DMS153 (cell line): ENCODE measurements around the gene ZFPM1.

Experiments used
- DNase-seq: peaks from one replicate; lab custom pipeline; 2025; lab: John Stamatoyannopoulos, UW

ZFPM1 gene

GRCh38 chr16:88417684-88418476, 35.2 kb upstream of the ZFPM1 start:
- DNase-seq = no peak

DNA sequence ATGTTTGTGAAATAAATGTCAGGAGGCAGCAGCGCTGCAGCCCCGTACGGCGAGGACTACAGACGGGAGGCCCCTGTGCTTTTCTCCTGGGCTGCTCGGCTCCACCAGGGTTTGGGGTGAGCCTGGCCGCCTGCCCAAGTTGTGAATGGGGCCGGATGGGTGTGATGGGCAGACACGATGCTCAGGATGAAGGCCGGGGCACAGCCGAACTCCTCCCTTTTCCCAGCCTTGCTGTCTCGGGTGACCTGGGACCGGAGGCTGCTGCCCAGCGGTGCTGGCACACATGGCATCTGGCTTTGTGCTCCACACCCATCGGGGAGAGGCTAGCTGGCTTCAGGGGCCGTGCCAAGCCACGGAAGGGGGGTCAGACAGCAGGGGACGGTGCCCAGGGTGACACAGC, 34.2 kb upstream of the ZFPM1 start:
- DNase-seq = no peak

GRCh38 chr16:88419790-88420189, 33.3 kb upstream of the ZFPM1 start:
- no peak for DNase-seq

GRCh38 chr16:88420496-88420895, 32.6 kb upstream of the ZFPM1 start:
- no peak for DNase-seq

- no peak for DNase-seq
Observed at GRCh38 chr16:88421301-88421700, 31.8 kb upstream of the ZFPM1 start.

DNA sequence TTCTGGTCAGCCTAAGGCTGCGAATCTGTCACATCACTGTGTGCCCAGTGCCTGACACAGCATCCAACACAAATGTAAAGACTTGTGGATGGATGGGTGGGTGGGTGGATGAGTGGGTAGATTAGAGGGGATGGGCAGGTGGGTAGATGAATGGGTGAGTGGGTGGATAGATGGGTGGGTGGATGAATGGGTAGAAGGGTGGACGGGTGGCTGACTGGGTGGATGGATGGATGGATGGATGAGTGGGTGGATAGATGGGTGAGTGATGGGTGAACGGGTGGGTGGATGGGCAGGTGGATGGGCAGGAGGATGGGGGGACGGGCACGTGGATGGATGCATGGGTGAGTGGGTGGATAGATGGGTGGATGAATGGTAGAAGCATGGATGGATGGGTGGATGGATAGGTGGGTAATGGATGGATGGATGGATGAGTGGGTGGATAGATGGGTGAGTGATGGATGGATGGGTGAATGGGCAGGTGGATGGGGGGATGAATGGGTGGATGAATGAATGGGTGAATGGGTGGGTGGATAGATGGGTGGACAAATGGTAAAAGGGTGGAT, 31.1 kb upstream of the ZFPM1 start:
- DNase-seq = no peak

DNA sequence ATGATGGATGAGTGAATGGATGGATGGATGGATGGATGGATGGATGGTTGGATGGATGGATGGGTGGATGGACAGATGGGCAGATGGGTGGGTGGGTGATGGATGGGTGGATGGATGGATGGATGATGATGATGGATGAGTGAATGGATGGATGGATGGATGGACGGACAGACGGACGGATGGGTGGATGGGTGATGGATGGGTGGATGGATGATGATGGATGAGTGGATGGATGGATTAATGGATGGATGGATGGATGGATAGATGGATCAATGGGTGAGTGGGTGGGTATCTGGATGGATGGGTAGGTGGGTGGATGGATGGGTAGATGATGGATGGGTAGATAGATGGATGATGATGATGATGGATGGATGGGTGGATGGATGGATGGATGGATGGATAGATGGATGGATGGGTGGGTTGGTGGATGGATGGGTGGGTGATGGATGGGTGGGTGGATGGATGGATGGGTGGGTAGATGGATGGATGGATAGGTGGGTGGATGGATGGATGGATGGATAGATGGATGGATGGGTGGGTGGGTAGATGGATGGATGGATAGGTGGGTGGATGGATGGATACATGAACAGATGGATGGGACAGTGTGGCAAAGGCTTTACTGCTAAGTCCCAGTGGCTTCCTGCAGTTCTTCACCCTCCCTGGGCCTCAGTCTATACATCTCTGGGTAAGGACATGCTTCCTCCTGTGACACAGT, 30.2 kb upstream of the ZFPM1 start:
- DNase-seq = no peak

DNA sequence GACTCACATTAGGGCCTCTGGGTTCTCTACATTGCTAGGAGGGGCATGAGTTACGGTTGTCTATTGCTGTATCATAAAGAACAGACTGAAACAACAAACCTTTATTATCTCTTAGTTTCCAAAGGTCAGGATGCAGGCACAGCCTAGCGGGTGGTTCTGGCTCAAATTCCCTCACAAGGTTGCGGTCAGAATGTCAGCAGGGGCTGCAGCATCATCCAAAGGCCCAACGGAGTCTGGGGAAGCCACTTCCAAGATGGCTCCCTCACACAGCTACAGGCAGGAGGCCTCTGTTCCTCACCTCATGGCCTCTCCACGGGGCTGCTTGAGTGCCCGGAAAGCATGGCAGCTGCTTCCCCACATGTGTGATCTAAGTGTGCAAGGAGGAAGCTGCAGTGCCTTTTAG, 29.6 kb upstream of the ZFPM1 start:
- DNase-seq = no peak

- no peak for DNase-seq
Observed at GRCh38 chr16:88424587-88425235, 28.4 kb upstream of the ZFPM1 start.

- no peak for DNase-seq
Observed at GRCh38 chr16:88426018-88426417, 27.1 kb upstream of the ZFPM1 start.

- no peak for DNase-seq
Observed at GRCh38 chr16:88427376-88427775, 25.7 kb upstream of the ZFPM1 start.

DNA sequence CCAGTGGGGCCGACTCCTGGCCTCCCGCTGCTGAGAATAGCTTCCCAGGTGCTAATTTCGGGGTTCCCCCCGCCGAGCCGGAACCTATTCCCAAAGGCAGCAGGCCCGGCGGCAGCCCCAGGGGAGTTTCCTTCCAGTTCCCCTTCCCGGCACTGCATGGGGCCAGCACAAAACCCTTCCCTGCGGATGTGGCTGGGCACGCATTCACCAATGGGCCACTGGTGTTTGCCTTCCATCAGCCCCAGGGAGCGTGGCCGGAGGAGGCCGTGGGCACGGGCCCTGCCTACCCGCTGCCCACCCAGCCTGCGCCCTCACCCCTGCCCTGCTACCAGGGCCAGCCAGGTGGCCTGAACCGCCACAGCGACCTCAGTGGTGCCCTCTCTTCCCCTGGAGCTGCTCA, 24.9 kb upstream of the ZFPM1 start:
- no peak for DNase-seq

- DNase-seq = no peak
Observed at GRCh38 chr16:88428616-88429386, 24.3 kb upstream of the ZFPM1 start.

GRCh38 chr16:88429387-88430184, 23.5 kb upstream of the ZFPM1 start:
- no peak for DNase-seq

- DNase-seq = no peak
Observed at GRCh38 chr16:88430185-88430523, 22.9 kb upstream of the ZFPM1 start.

- no peak for DNase-seq
Observed at GRCh38 chr16:88430524-88431446, 22.3 kb upstream of the ZFPM1 start.

DNA sequence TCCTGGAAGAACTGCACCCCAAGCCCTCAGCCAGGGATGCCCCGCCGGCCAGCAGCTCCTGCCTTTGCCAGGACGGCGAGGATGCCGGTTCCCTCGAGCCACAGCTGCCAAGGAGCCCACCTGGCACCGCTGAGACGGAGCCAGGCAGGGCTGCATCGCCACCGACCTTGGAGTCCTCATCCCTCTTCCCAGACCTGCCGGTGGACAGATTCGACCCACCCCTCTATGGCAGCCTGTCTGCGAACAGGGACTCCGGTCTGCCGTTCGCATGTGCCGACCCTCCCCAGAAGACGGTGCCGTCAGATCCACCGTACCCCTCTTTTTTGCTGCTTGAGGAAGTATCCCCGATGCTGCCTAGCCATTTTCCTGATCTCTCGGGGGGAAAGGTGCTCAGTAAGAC, 21.4 kb upstream of the ZFPM1 start:
- no peak for DNase-seq

GRCh38 chr16:88432174-88432573, 20.9 kb upstream of the ZFPM1 start:
- DNase-seq = no peak

- no peak for DNase-seq
Observed at GRCh38 chr16:88432753-88433152, 20.3 kb upstream of the ZFPM1 start.
